ENCODE results near the gene KMT2D.
A peak's percentile ranks its signal among the peaks of the same experiment; 100 is the strongest.

The KMT2D gene

GRCh38 chr12:49098035-49098451, 37.4 kb upstream of the KMT2D start:
- no peaks in the 10 kb centered on the region for H4K20me1 ChIP-seq (ENCODE audit: insufficient read depth, low read length)
- H3K4me1 ChIP-seq (ENCODE audit: low read length), result peaks cover 9% of the 10 kb centered on the region; the same call in 1 of the 2 replicates
- peaks cover 5% of the 10 kb centered on the region for H3K36me3 ChIP-seq (replicated peaks; ENCODE audit: low read depth, low read length)
- no peaks in the 10 kb centered on the region for H3K9me3 ChIP-seq (ENCODE audit: insufficient read depth, low read length)
- no peak overlapping the region for H3K4me3 ChIP-seq (ENCODE audit: low read length)
- H3K79me2 ChIP-seq (ENCODE audit: low read length), result no peaks in the 10 kb centered on the region
- H3K27me3 ChIP-seq (ENCODE audit: low read depth, low read length), result peaks cover 20% of the 10 kb centered on the region
- H2AFZ ChIP-seq (ENCODE audit: low read depth, low read length), result no peak overlapping the region
- H3K27ac ChIP-seq (ENCODE audit: low read length), result no peak overlapping the region
- no peak for TF ChIP-seq EZH2phosphoT487 (IDR thresholded peaks at IDR 0.05; ENCODE audit: low read depth)
- TF ChIP-seq CTCF (IDR thresholded peaks at IDR 0.05; ENCODE audit: low read depth, low read length), result peak; percentile 75
- H3K4me2 ChIP-seq (ENCODE audit: low read length), result no peak overlapping the region
- H3K9ac ChIP-seq (ENCODE audit: low read length), result no peak overlapping the region

- Histone ChIP-seq H3K9ac (ENCODE audit: low read length) (no peak overlapping the region), H3K79me2 (ENCODE audit: low read length) (no peaks in the 10 kb centered on the region), H3K9me3 (ENCODE audit: insufficient read depth, low read length) (no peaks in the 10 kb centered on the region), H3K36me3 (replicated peaks; ENCODE audit: low read depth, low read length) (peaks cover 5% of the 10 kb centered on the region), H3K4me1 (ENCODE audit: low read length) (peaks cover 15% of the 10 kb centered on the region), H3K4me2 (ENCODE audit: low read length) (no peak overlapping the region), H3K4me3 (ENCODE audit: low read length) (no peak overlapping the region), H3K27ac (ENCODE audit: low read length) (no peak overlapping the region), H3K27me3 (ENCODE audit: low read depth, low read length) (peaks cover 27% of the 10 kb centered on the region), H2AFZ (ENCODE audit: low read depth, low read length) (no peak overlapping the region), H4K20me1 (ENCODE audit: insufficient read depth, low read length) (no peaks in the 10 kb centered on the region)
- TF ChIP-seq CTCF (IDR thresholded peaks at IDR 0.05; ENCODE audit: low read depth, low read length) (no peak), EZH2phosphoT487 (IDR thresholded peaks at IDR 0.05; ENCODE audit: low read depth) (no peak)
Observed at GRCh38 chr12:49097381-49097780, 36.8 kb upstream of the KMT2D start.

GRCh38 chr12:49094975-49095365, 34.4 kb upstream of the KMT2D start:
- Histone ChIP-seq H3K9me3 (ENCODE audit: insufficient read depth, low read length) (no peaks in the 10 kb centered on the region), H3K4me2 (ENCODE audit: low read length) (peak overlapping the region; percentile 95), H4K20me1 (ENCODE audit: insufficient read depth, low read length) (no peaks in the 10 kb centered on the region), H3K27ac (ENCODE audit: low read length) (no peak overlapping the region), H3K4me3 (ENCODE audit: low read length) (peak overlapping the region; percentile 73), H2AFZ (ENCODE audit: low read depth, low read length) (no peak overlapping the region), H3K4me1 (ENCODE audit: low read length) (peaks cover 17% of the 10 kb centered on the region), H3K36me3 (replicated peaks; ENCODE audit: low read depth, low read length) (peaks cover 5% of the 10 kb centered on the region), H3K27me3 (ENCODE audit: low read depth, low read length) (peaks cover 46% of the 10 kb centered on the region), H3K9ac (ENCODE audit: low read length) (no peak overlapping the region), H3K79me2 (ENCODE audit: low read length) (no peaks in the 10 kb centered on the region)
- TF ChIP-seq CTCF (IDR thresholded peaks at IDR 0.05; ENCODE audit: low read depth, low read length) (no peak), EZH2phosphoT487 (IDR thresholded peaks at IDR 0.05; ENCODE audit: low read depth) (no peak)

- H3K4me3 ChIP-seq (ENCODE audit: low read length), result peak within 1 kb of the TSS; percentile 73
- no peak for TF ChIP-seq EZH2phosphoT487 (IDR thresholded peaks at IDR 0.05; ENCODE audit: low read depth)
- TF ChIP-seq CTCF (IDR thresholded peaks at IDR 0.05; ENCODE audit: low read depth, low read length), result no peak
- peak within 1 kb of the TSS; percentile 54; the same call in 1 of the 2 replicates for H2AFZ ChIP-seq (ENCODE audit: low read depth, low read length)
- peaks cover 5% of the 10 kb centered on the region for H3K36me3 ChIP-seq (replicated peaks; ENCODE audit: low read depth, low read length)
- no peaks in the 10 kb centered on the region for H3K79me2 ChIP-seq (ENCODE audit: low read length)
- H3K4me2 ChIP-seq (ENCODE audit: low read length), result peak within 1 kb of the TSS; percentile 95
- H3K27me3 ChIP-seq (ENCODE audit: low read depth, low read length), result peaks cover 47% of the 10 kb centered on the region
- peak within 1 kb of the TSS; percentile 29; the same call in 1 of the 2 replicates for H3K9ac ChIP-seq (ENCODE audit: low read length)
- peaks cover 17% of the 10 kb centered on the region for H3K4me1 ChIP-seq (ENCODE audit: low read length)
- H4K20me1 ChIP-seq (ENCODE audit: insufficient read depth, low read length), result no peaks in the 10 kb centered on the region
- H3K9me3 ChIP-seq (ENCODE audit: insufficient read depth, low read length), result no peaks in the 10 kb centered on the region
- no peak within 1 kb of the TSS for H3K27ac ChIP-seq (ENCODE audit: low read length)
Observed at GRCh38 chr12:49094160-49094974, 33.8 kb upstream of the KMT2D start, which contains the start of gene DHH. Gene DHH, minus strand, starts transcription at chr12:49094801. Its CDS starts 289 bp downstream, at chr12:49094512.

Measured in OCI-LY3 (cell line).